ENCODE measurements around the gene PROX2.
A peak's percentile ranks its signal among the peaks of the same experiment; 100 is the strongest.

PROX2 gene

GRCh38 chr14:74856366-74856765, 19.6 kb downstream of the PROX2 start:
- H3K4me3 ChIP-seq (ENCODE audit: low read depth, low read length), result no peak overlapping the region
- peak; percentile 22 for DNase-seq (ENCODE audit: low read depth)
- TF ChIP-seq MAX (IDR thresholded peaks at IDR 0.05; ENCODE audit: low read depth, low read length) (no peak), CTCF (IDR thresholded peaks at IDR 0.05; ENCODE audit: low read depth, low read length) (no peak), POLR2A (IDR thresholded peaks at IDR 0.05; ENCODE audit: extremely low read depth, insufficient read length) (no peak), MYC (IDR thresholded peaks at IDR 0.05; ENCODE audit: low read depth, low read length) (no peak)

GRCh38 chr14:74855945-74856344, 20.0 kb downstream of the PROX2 start:
- no peak overlapping the region for H3K4me3 ChIP-seq (ENCODE audit: low read depth, low read length)
- TF ChIP-seq MYC (IDR thresholded peaks at IDR 0.05; ENCODE audit: low read depth, low read length) (no peak), POLR2A (IDR thresholded peaks at IDR 0.05; ENCODE audit: extremely low read depth, insufficient read length) (no peak), CTCF (IDR thresholded peaks at IDR 0.05; ENCODE audit: low read depth, low read length) (no peak), MAX (IDR thresholded peaks at IDR 0.05; ENCODE audit: low read depth, low read length) (no peak)
- no peak for DNase-seq (ENCODE audit: low read depth)

- no peak for TF ChIP-seq MAX (IDR thresholded peaks at IDR 0.05; ENCODE audit: low read depth, low read length)
- no peak for TF ChIP-seq POLR2A (IDR thresholded peaks at IDR 0.05; ENCODE audit: extremely low read depth, insufficient read length)
- no peak for TF ChIP-seq MYC (IDR thresholded peaks at IDR 0.05; ENCODE audit: low read depth, low read length)
- TF ChIP-seq CTCF (IDR thresholded peaks at IDR 0.05; ENCODE audit: low read depth, low read length), result no peak
These were observed 20.9 kb downstream of the PROX2 start for GRCh38 chr14:74855021-74855420.

GRCh38 chr14:74853581-74853980, 22.4 kb downstream of the PROX2 start:
- DNase-seq (ENCODE audit: low read depth), result no peak
- TF ChIP-seq MYC (IDR thresholded peaks at IDR 0.05; ENCODE audit: low read depth, low read length), result no peak
- no peak for TF ChIP-seq MAX (IDR thresholded peaks at IDR 0.05; ENCODE audit: low read depth, low read length)
- no peak for TF ChIP-seq CTCF (IDR thresholded peaks at IDR 0.05; ENCODE audit: low read depth, low read length)
- no peak for TF ChIP-seq POLR2A (IDR thresholded peaks at IDR 0.05; ENCODE audit: extremely low read depth, insufficient read length)
- no peak overlapping the region for H3K4me3 ChIP-seq (ENCODE audit: low read depth, low read length)

More at GRCh38 chr14:74855021-74855420, 20.9 kb downstream of the PROX2 start:
- no peak overlapping the region for H3K4me3 ChIP-seq (ENCODE audit: low read depth, low read length)
- no peak for DNase-seq (ENCODE audit: low read depth)

- no peak for DNase-seq (ENCODE audit: low read depth)
- no peak overlapping the region for H3K4me3 ChIP-seq (ENCODE audit: low read depth, low read length)
- TF ChIP-seq POLR2A (IDR thresholded peaks at IDR 0.05; ENCODE audit: extremely low read depth, insufficient read length) (no peak), MYC (IDR thresholded peaks at IDR 0.05; ENCODE audit: low read depth, low read length) (no peak), CTCF (IDR thresholded peaks at IDR 0.05; ENCODE audit: low read depth, low read length) (no peak), MAX (IDR thresholded peaks at IDR 0.05; ENCODE audit: low read depth, low read length) (no peak)
These were observed 22.9 kb downstream of the PROX2 start for GRCh38 chr14:74852922-74853530.

All from NB4 (cell line).